SU-DHL-6 (cell line): Measurements from ENCODE around the gene SLC19A1.

Experiments used
- CTCF ChIP-seq: fragments of 200-600 bp; sonication (generic); IDR thresholded peaks from one replicate; pipeline ENCODE4 v1.5.1; 2017; ENCODE audit warnings: antibody characterized with exemption, mild to moderate bottlenecking, low read length, moderate library complexity; ENCODE audit not compliant: insufficient read depth, poor library complexity, severe bottlenecking
- EZH2phosphoT487 ChIP-seq: fragments of 200-600 bp; sonication (generic), shearing (Covaris generic); conservative IDR thresholded peaks from 2 replicates; pipeline ENCODE4 v1.6.1; 2018; ENCODE audit warnings: mild to moderate bottlenecking, antibody characterized with exemption, low read length, moderate library complexity, mixed read lengths

- TF ChIP-seq CTCF (no peak), EZH2phosphoT487 (no peak)
Measured at GRCh38 chr21:45494851-45495680, 47.2 kb downstream of the SLC19A1 start.
